EL (cell line): Measurements from ENCODE around the gene TMTC2.

ENCODE experiments used
- DNase-seq: peaks from one replicate; pipeline ENCODE4 v3.0.0-alpha.2; 2016

Gene TMTC2

DNA sequence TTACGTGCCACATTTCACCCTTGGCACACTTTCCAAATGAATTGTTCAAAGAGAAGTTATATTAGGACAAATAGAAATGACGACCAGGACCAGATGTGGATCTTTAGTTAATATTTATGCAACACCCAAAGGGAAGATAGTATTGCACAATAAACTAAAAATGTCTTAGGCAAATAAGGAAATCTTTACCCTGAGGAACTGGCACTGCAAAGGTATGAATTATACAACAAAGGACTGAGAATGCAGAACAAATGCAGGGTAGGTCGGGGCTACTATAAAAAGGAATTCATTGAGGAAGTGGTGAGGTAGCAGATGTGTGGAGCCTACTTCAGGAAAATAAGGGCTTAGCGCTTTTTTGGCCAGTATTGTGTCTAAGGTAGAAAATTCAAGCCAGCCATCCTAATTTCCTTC lies 3.9 kb upstream of the TMTC2 start:
- DNase-seq, result no peak

DNA sequence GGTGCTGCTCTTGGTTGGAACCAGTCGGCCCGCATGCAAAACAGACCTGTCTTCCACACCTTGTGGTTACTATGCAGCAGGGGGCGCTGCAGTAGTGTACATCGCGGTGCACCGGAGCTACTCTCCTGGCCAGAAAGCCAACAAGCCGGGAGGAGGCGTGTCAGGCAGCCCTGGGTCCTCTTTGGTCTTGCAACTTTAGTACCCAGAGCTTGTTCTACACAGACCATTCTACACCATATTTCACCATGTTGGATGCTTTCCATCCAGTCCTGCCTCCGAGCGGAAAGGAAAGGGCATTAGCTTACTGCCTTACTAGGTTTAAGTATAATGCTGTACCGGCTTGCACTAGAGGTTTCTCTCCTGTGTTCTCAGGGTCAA lies 927 bp upstream of the TMTC2 start:
- peak; percentile 86 for DNase-seq

DNA sequence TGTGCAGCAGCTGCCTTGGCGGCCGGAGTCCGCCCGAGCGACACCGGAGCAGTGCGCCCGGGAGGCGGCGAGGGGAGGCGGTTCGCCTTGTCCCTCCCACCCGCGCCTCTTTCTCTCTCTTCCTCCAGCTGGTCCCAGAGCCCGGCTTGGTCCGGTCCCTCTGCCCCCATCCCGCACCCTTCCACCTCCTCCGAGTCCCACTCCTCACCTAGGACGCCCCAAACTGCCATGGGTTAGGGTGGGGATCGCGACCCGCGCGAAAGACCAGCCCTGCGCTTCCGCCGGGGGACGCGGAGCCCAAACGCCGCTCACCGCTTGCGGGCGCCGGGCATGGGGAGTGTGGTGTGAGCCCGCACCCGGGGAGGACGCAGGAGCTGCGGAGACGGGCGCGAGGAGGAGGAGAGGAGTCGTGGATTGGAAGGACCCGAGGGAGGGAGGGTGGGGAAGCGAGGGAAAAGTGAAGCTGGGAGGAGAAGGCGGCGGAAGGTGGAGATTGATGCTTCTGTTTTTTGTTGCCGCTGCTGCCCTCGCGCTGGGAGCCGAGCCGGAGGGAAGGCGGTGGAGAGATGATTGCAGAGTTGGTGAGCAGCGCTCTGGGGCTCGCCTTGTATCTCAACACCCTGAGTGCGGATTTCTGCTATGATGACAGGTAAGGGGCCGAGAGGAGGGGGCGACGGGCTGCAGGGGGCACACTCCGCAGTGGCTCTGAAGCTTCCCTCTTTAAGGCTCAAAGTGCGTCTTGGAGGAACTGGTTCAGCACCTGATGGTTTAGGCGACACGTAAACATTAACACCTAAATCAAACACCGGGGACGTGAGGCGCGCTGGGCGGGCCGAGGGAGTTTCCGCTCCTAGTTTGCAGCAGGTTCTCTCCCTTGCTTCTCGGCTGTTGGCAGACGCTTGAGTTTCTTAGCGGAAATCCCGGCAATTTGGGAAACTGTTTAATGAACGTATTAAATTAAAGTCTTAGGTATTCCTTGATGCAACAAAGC lies 610 bp downstream of the TMTC2 start:
- peak; percentile 29 for DNase-seq

DNA sequence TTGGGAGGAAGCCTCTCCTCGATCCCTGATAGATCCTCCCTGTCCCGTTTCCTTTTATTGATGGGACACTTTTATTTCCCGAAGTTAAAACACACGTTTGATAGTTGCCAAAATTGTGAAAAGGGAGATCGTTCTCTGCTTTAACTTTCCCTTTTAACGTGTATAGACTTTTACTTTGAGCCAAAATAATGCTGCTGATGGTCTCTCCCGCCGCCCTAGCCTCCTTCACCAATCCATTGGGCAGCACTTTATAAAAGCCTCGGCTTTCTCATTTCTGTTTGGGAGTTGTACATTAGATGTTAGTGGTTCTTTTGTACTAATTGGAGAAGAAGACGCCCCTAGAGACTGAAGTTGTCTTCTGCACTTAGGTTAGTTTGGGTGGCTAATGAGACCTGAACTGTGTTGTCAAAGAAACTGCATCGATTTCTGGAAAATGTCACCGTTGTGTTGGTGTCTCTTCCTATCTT lies 1.4 kb downstream of the TMTC2 start:
- DNase-seq, result peak; percentile 9

DNA sequence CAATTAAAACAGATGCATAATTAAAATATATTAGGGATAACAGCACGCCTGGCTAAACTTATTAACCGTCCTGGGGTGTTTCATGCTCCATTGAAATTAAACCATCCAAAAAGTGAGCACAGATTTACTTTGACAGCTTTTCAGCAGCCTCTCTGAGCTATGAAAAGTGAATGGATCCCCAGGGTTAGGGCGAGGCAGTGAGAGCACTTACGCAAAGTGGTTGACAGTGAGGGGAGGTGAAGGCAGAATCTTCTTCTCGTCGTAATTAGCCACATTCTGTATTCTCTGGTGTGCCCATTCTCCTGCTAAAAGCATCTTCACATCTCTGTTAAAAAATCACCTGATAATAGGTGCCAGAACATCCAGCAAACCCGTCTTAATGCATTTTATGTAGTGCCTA lies 1.9 kb downstream of the TMTC2 start:
- DNase-seq, result no peak

DNA sequence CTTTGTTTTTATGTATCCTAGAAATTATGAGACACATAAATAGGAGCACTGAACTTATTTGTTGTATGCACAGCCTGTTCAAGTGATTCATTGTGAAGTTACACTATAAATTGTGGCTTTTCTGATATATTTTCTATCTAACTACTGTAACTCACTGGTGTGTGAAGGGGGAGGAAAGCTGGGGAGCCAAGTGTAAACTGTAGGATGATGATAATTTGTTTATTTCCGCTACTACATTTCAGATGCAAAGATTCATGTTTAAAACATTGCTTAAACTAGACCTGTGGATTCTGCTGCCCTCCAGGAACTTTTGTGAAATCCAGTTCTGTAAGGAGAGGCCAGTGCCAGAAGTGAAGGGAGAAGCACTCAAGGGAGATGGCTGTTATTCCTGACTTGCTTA lies 3.3 kb downstream of the TMTC2 start:
- DNase-seq, result no peak

DNA sequence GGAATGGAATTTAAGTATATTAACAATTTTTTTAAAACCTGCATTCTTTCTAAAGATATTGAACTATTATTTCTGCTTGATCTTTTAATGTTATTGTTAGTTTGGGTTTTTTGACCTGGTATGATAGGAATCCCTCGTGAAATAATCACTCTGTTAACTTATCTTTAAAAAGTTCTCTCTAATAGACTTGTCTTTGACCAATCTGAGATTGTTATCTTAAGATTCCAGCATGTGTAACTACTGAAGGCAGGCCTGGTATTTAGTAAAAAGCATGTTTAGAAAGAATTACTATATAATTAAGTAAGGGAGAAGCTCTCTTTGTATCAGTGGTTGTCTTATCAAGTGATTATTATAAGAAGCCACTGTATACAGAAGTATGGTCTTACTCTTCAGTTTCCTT lies 4.8 kb downstream of the TMTC2 start:
- DNase-seq, result no peak

DNA sequence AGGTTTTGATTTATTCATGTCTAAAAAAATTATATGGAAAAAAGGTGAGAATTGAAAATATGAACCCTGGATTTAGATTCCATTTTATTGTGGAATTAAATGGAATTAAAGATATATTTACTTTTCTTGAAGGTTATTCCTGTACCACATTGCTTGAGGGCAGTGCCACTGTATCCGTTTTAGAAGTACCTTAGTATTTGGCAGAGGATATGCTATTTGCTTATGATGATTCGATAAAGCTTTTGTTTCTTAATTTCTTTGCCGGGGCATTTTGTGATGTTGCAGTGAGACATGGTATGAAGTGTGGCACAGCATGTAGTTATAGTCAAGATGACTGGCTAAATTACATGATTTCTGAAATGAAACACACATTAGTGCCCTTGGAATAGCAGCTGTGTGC lies 7.6 kb downstream of the TMTC2 start:
- no peak for DNase-seq

DNA sequence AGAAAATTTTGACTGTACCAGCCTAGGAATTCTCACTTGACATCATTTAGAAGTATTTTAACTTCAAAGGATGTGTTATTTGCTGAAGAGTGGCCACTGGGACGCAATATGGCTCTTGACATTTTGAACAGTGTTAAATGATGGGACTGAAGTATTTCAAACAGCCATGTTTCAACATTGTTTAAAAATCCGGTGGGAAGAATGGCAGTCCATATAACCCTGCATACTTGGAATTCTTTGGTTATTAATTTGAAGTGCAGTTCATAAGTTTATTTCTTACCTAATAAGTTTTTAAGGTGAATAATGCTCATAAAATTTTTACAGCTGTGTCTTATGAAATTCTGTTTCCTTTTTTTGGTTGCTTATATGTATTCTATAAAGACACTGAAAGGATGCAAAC lies 8.3 kb downstream of the TMTC2 start:
- DNase-seq, result peak; percentile 41

DNA sequence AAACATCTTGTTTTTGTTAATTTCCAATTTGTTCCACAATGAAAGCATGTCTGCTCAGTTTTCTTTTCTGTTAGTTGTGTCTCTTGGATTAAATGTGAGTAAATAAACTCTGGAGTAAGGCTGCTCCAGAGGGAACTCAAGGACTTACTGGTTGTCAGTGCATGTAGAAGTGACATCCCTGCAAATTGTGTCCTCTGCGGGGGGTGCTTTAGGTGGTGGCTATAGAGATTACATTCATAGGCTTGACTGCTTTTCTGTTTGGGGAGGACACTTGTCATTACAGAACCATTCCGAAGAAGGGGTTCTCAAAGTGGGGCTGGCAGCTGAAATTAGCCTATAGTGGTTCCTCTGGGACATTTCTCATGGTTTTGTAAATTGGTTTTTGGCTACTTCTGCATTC lies 8.8 kb downstream of the TMTC2 start:
- no peak for DNase-seq

DNA sequence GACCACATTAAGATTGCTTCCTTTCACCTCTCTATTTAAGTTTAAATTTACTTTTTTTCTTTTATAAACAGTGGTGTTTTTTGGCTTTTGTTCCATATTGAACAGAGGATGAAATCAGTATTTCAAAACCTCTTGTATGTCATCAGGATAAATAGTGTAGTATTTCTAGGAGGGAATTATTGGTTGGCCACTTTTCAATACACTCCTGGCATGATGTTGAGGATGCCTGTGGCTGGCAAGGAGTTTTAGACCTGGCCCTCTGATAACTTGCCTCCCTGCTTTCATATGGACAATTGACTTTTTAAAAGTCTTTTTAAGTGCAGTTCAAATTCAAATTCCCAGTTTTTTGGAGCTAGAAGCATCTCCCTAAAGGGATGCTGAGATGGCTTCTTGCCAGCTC lies 9.8 kb downstream of the TMTC2 start:
- no peak for DNase-seq

DNA sequence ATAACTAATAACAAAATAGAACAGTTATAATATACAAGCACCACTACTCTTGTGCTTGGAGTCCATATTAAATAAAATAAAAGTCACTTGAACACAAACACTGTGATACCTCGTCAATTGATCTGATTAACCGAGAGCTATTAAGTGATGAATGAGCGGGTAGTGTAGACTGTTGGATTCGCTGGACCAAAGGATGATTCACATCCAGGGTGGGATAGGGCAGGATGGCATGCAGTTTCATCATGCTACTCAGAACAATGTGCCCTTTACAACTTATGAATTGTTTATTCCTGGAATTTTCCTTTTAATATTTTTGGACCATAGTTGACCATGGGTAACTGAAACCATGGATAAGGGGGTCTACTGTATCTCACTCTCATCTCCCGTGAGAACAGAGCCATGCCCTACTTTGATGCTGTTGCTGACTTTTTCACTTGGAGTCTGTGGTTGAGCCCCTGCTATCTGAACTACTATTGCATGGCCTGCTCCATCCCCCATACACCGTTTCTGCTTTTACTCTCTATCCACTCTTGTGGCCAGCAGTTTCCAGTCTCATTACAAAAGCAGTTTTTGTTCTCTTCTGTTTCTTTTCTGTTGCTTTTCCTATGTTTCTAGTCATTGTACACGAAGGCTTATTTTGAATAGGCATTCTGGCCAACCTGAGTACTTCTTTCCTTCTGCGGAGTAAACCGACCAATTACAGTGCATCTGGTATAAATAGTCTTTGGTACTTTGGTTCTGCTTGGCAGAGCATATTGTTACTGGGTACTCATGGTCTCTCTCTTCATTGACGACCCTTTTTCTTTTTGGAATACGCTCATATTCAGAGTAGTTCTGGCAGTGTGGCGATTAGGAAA lies 12.2 kb downstream of the TMTC2 start:
- no peak for DNase-seq

DNA sequence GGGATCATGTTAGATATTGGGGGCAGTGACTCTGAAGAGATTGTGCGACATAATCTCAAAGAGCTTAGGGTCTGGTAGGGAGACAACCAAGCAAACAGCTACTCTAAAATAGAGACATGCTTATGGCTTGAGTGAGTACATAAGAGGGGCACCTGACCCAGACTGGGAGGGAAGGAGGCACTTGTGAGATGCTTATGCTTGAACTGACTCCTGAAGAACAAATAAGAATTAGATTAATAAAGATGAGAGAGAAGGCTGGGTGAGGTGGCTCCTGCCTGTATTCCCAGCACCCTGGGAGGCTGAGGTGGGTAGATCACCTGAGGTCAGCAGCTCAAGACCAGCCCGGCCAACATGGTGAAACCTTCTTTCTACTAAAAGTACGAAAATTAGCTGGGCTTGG lies 19.1 kb downstream of the TMTC2 start:
- DNase-seq, result no peak

DNA sequence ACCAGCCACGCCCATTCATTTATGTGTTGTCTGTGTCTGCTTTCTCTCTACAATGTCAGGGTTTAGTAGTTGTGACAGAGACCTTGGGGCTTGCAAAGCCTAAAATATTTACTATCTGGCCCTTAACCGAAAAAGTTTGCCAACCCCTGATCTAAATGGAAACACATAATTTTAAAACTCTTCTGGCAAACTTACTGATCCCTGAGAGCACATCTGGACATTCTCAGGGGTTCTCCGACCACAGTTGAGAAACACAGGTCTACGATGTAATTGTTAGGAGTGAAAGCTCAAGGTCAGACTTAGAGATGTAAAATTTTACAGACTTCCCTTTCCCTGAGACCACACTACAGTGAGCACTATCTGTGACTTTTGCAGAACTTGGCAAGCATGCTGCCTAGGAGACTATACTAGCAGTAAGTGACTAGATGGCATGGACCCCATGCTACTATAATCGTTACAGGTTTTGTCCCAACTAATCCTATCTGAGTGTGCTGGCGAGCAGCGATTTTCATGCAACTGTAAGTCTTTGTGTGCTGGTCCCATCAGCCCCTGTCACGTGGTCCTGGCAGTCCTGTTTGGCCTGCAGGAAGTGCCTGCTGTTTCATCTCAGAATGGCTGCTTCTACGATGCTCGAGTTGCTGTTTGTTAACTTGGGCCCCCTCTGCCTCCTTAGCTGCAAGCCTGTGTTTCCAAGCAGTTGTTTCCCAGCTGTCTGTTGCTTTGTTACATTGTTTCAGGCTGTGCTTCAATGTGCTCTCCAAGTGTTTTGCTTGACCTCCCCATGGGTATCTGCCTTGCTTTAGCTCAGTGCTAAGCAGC lies 21.6 kb downstream of the TMTC2 start:
- no peak for DNase-seq

DNA sequence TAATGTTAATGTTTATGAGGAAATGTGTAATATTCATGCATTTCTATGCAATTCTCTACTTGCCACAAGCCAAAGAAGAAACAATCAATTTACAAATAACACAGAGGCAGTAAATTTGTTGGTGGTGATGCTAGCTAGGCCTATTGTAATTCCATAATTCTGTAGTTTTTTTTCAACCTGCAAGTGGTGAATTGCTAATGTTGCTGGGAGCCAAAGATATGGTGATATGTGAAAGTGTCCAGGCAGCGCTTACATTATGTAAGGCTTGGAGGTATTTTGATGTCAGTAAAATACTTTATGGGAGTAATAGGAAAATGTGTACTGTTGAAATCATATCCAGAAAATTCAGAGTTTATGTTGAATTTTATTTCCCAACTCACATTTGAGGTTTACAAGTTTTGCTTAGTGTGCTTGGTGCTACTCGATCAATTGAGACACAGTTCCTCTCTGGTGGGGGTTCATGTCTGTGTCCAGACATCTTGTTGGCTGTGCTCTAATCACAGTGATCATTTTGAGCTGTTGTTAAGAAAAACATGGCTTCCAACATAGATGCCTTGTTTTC lies 23.2 kb downstream of the TMTC2 start:
- DNase-seq, result no peak

DNA sequence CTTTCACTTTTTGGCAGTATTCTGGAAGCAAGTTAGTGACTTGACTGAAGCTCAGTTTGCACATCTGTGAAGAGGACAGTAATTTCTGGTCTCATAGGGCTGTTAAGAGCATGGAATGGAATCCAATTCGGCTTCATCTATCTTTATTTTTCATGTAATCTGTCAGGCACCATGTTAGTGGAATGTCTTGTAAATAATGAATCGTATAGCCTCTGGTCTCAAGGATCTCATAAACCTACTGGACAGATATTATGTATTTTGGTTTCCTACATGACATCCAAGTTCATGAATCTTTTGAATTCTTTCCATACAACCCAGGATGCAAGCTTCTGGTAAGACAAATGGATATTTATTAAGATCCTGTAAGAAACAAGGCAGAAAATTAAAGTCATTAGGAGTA lies 24.0 kb downstream of the TMTC2 start:
- DNase-seq, result no peak

DNA sequence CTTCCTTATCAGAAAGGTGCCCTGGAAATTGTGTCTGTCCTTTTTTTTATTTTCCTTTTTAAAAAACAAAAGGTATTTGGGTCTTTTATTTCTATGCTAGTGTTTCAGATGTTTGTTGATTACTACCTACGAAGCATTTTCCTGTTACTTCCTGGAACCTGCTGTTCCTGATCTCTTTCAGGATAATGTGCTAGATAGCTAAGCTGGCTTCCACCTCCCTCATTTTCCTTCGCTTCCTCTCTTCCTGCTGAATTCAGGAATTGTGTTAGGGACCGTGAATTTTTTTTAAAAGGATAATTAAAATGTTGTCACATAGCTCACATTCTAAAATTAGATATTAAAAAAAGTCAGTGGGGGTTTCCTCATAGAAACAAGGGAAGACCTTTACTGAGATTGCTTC lies 27.7 kb downstream of the TMTC2 start:
- no peak for DNase-seq

DNA sequence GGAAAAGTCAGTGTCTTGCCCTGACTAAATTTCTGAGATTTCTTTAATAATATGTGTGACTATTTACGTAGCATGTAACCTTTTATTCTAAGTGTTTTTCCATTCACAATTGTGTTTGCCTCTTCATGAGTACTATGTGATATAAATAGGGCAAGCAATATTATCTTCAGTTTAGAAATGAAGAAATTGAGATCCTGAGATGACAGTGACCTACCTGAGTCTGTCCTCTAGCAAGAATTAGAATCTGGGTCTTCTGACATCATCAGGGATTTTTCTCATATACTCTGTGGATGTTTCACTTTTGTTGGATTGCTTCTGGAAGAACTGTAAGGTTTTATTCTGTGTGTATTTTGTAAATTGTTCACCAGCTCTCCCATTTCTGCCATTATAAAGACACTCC lies 35.0 kb downstream of the TMTC2 start:
- DNase-seq, result no peak

DNA sequence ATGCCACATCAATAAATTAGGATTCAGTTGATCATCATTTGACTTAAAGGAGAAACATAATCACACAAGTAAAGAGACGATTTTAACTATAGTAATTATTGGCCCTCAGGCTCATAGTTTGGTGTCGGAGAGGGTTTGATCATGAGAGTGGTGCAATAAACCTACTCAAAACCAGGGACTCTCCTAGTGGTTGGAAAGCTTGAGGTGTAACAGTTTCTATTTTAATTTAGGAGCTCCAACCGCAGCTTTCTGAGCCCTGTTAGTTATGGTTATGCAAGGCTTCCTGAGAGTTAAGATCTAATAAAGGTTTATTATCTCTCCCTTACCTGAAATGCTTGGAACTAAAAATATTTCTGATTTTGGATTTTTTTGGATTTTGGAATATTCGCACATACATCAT lies 36.4 kb downstream of the TMTC2 start:
- no peak for DNase-seq

DNA sequence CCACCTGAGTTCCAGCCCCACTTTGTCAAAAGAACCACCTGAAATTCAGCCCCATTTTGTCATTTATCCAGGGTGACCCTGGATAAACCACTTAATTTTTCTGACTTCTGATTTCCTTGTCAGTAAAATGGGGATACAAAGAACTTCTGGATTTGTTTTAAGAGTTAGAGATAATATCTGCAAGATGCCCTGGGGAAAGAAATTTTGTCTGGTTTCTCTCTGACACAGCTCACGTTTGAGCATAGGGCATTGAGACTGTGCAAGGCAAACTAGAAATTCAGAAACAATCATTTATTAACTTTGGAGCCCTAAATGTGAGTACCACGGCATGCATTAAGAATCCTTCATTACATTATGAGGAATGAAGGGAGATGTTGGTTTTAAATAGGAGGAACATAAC lies 37.2 kb downstream of the TMTC2 start:
- DNase-seq, result no peak

DNA sequence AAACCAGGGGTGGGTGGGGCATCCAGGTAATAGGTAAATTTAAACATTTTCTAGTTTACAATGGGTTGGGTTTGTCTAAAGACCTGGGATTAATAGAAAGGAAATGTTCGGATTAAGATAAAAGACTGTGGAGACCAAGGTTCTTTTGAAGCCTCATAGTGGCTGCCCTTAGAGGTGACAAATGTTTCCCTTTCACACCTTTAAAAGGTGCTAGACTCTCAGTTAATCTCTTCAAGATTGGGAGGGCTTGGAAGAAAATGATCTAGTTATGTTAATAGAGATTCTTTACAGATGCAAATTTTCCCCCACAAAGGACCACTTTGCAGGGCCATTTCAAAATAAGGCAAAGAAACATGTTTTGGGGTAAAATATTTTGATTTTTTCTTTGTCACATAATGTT lies 39.0 kb downstream of the TMTC2 start:
- DNase-seq, result no peak

DNA sequence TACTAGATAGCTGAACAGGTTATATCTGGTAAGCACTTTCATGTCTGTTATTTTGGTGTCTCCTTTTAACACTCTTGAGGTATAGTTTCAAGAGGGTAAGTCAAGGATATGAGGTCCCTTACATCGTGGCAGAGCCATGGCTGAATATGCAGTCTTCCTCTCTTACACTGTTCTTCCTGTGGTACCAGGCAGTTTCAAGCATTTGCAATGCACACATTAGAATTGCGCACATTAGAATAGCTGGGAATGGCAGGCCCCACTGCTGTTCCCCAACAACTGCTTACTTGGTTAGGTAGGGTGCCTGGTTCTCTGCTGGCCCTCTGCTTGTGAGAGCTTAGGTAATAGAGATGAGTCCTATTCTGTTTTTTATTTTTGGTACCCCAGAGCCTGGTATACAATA lies 41.2 kb downstream of the TMTC2 start:
- no peak for DNase-seq

DNA sequence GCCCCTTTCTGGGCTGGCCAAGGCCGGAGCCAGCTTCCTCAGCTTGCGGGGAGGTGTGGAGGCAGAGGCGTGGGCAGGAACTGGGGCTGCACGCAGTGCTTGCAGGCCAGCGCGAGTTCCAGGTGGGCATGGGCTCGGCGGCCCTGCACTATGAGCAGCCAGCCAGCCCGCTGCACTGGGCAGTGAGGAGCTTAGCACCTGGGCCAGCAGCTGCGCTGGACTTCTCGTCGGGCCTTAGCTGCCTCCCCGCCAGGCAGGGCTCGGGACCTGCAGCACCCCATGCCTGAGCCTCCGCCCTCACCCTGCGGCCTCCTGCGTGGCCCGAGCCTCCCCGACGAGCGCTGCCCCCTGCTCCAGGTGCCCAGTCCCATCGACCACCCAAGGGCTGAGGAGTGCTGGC lies 42.0 kb downstream of the TMTC2 start:
- no peak for DNase-seq
